SH-SY5Y (cell line): ENCODE measurements around the gene PTPRG.

Experiments used
- GATA2 ChIP-seq: IDR thresholded peaks from 2 replicates; pipeline ENCODE4 v1.6.1; 2011; ENCODE audit warnings: mild to moderate bottlenecking, low read depth, low read length
- GATA3 ChIP-seq: IDR thresholded peaks from 2 replicates; pipeline ENCODE4 v1.6.1; 2011; ENCODE audit warnings: low read depth, mild to moderate bottlenecking, low read length, moderate library complexity

- no peak for TF ChIP-seq GATA2
- no peak for TF ChIP-seq GATA3
These were observed 78.6 kb downstream of the PTPRG start for GRCh38 chr3:61639991-61640390.
